ENCODE measurements around the gene PIAS2. TPM values are rescaled to one million over a fixed set of nuclear protein-coding genes. Genes with fewer than 3 reads are reported as not detected.
"Not testable (repeated sequence)": the region's sequence is repeated elsewhere in the genome, so short reads cannot be mapped to it uniquely, and the experiment has no call there.

PIAS2 gene
- total and polyA plus RNA-seq, 5 donors = 7.7 to 44.0 (median 40.6) TPM

DNA sequence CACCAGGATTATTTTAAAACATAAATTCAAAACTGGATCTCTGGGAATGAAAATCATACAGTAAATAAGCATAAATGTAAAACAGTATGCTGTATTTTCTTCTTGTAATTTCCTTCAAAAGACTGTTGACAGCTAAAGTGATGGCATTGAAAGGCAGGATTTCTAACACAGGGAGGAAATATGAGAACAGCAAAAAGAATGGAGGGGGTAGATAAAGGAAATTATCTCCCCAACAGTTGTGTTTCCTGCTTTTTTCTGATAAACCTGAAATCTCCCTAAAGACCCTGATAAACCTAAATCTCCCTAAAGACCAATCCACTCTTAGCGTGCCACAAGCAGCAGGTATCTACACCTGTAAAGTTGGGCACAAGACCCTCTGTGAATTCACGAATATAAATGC lies 50.8 kb downstream of the PIAS2 start:
- intact Hi-C loops (cut with DNase I) = no loop called here
- peaks cover 5% of the 10 kb centered on the region for H3K9me3 ChIP-seq (ENCODE audit: control insufficient read depth, low read length)
- 56% methylated on average over 2 of the region's 2 CpGs for WGBS
- ATAC-seq (no peak), DNase-seq (no peak)
- no peak overlapping the region for H3K4me3 ChIP-seq (ENCODE audit: low read length)
- H3K27ac ChIP-seq (ENCODE audit: low read length) = no peak overlapping the region
- no peaks in the 10 kb centered on the region for H3K4me1 ChIP-seq (ENCODE audit: control insufficient read depth, insufficient read depth, low read length)
- no peaks in the 10 kb centered on the region for H3K27me3 ChIP-seq (ENCODE audit: control insufficient read depth, insufficient read depth)

DNA sequence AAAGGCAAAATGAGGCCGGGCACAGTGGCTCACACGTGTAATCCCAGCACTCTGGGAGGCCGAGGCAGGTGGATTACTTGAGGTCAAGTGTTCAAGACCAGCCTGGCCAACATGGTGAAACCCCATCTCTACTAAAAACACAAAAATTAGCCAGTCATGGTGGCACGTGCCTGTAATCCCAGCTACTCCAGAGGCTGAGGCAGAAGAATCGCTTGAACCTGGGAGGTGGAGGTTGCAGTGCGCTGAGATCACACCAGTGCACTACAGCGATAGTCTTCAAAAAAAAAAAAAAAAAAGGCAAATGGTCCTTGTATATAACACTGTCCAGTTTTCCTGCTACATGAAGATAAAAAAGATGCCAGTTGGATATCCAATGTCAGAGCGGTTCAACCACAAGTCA lies 52.1 kb downstream of the PIAS2 start:
- H3K9me3 ChIP-seq (ENCODE audit: control insufficient read depth, low read length); H3K27me3 ChIP-seq (ENCODE audit: control insufficient read depth, insufficient read depth); H3K4me3 ChIP-seq (ENCODE audit: low read length); DNase-seq; H3K4me1 ChIP-seq (ENCODE audit: control insufficient read depth, insufficient read depth, low read length); H3K27ac ChIP-seq (ENCODE audit: low read length); intact Hi-C loops (cut with DNase I); ATAC-seq: not testable (repeated sequence)
- WGBS = 96% methylated on average over 8 of the region's 8 CpGs

DNA sequence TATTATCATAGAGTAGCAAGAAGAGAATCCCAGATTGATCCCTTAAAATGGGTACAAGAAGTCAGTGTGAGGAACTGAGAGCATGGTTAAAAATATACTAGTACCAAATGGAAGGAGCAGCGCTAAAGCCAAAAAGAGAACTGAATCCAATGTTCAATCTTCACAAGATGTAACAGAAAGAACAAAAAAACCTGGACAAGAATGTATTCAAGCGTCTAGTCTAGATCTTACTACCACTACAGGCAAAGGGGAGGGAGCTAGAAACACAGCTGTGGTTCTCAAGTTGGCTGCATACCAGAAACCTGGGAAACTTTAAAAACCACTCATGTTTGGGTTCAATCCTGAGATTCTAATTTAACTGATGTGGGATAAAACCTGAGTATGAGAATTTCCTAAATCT lies 57.5 kb downstream of the PIAS2 start:
- Histone ChIP-seq H3K4me3 (ENCODE audit: low read length) (no peak overlapping the region), H3K27ac (ENCODE audit: low read length) (no peak overlapping the region), H3K4me1 (ENCODE audit: control insufficient read depth, insufficient read depth, low read length) (peaks cover 1% of the 10 kb centered on the region), H3K9me3 (ENCODE audit: control insufficient read depth, low read length) (no peaks in the 10 kb centered on the region), H3K27me3 (ENCODE audit: control insufficient read depth, insufficient read depth) (no peaks in the 10 kb centered on the region)
- no peak for ATAC-seq
- 82% methylated on average over 2 of the region's 2 CpGs for WGBS
- intact Hi-C loops (cut with DNase I) = no loop called here
- DNase-seq = no peak

DNA sequence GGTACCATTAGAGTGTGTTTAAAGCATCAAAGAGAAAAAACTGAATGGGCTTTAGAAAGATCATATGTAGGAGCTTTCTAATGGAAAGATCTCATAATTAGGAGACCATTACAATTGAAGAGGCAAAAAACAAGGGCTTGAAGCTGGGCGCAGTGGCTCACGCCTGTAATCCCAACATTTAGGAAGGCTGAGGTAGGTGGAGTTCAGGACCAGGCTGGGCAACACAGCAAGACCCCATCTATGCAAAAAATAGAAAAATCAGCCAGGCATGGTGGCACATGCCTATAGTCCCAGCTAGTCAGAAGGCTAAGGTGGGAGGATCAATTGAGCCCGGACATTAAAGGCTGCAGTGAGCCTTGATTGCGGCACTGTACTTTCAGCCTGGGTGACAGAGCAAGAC lies 59.0 kb downstream of the PIAS2 start:
- Histone ChIP-seq H3K27ac (ENCODE audit: low read length) (no peak overlapping the region), H3K27me3 (ENCODE audit: control insufficient read depth, insufficient read depth) (no peaks in the 10 kb centered on the region), H3K4me3 (ENCODE audit: low read length) (no peak overlapping the region), H3K9me3 (ENCODE audit: control insufficient read depth, low read length) (no peaks in the 10 kb centered on the region), H3K4me1 (ENCODE audit: control insufficient read depth, insufficient read depth, low read length) (peaks cover 1% of the 10 kb centered on the region)
- WGBS = 98% methylated on average over 4 of the region's 4 CpGs
- intact Hi-C loops (cut with DNase I) = no loop called here
- DNase-seq (no peak), ATAC-seq (no peak)

DNA sequence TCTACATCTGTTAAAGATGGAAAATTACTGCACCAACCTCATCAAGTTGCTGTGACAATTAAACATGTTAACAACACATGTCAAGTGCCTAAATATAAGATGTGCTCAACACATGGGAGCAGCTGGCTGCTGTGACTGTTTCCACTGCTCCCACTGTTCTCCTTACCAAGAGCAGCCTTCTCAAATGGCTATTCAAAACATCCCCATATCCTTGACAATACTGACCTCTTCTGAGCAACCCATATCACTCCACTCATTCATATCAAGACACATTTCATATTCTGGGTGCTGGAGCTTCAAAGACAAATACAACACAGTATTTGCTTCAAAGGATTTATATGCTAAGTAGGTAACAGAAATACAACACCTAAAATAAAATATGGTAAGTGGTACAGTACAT lies 60.3 kb downstream of the PIAS2 start:
- ATAC-seq = no peak
- intact Hi-C loops (cut with DNase I) = no loop called here
- Histone ChIP-seq H3K27me3 (ENCODE audit: control insufficient read depth, insufficient read depth) (no peaks in the 10 kb centered on the region), H3K9me3 (ENCODE audit: control insufficient read depth, low read length) (no peaks in the 10 kb centered on the region), H3K4me3 (ENCODE audit: low read length) (no peak overlapping the region), H3K4me1 (ENCODE audit: control insufficient read depth, insufficient read depth, low read length) (peaks cover 1% of the 10 kb centered on the region), H3K27ac (ENCODE audit: low read length) (no peak overlapping the region)
- no peak for DNase-seq

DNA sequence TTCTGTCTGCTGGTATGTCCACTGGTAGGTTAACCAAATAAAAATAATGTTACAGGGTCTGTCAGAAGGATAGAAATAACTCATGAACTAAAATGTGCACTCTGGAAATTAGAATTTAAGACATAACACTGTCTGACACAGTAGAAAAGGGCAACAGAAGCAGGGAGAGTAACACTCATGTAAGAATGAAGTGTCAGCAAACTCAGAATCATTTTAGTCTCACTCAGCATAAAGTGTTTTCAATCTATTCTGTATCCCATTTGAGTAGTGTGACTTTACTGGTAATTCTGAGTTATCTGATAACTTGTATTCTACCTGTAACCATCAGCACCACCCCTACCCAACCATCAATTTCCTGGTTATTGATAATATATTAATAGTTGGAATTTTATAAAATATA lies 68.3 kb downstream of the PIAS2 start:
- H3K27me3 ChIP-seq (ENCODE audit: control insufficient read depth, insufficient read depth) = no peaks in the 10 kb centered on the region
- peaks cover 1% of the 10 kb centered on the region for H3K4me1 ChIP-seq (ENCODE audit: control insufficient read depth, insufficient read depth, low read length)
- intact Hi-C loops (cut with DNase I) = no loop called here
- no peaks in the 10 kb centered on the region for H3K9me3 ChIP-seq (ENCODE audit: control insufficient read depth, low read length)
- H3K27ac ChIP-seq (ENCODE audit: low read length) = no peak overlapping the region
- DNase-seq = no peak
- no peak overlapping the region for H3K4me3 ChIP-seq (ENCODE audit: low read length)
- no peak for ATAC-seq

DNA sequence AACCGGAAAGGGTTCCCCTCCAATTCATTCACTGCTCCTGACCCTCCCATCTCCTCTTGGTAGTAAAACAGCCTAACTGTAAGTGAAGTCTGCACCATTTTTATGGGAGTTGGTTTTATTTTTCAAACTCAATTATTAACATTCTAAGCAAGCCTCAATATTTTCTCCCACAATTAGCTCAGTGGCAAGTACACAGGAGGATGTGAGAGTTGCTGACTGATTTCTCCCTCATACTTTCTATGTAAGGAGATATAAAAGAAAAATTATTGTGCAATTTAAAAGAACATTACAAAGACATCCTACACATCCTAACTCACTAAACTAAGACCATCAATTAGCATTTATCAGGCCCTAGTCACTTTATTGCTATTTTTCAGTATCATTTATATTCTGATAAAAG lies 73.9 kb downstream of the PIAS2 start:
- DNase-seq (no peak), ATAC-seq (no peak)
- H3K9me3 ChIP-seq (ENCODE audit: control insufficient read depth, low read length) = no peaks in the 10 kb centered on the region
- no peak overlapping the region for H3K27ac ChIP-seq (ENCODE audit: low read length)
- intact Hi-C loops (cut with DNase I) = no loop called here
- no peak overlapping the region for H3K4me3 ChIP-seq (ENCODE audit: low read length)
- H3K4me1 ChIP-seq (ENCODE audit: control insufficient read depth, insufficient read depth, low read length) = peaks cover 1% of the 10 kb centered on the region
- WGBS = 95% methylated on average over 1 of the region's 1 CpG
- H3K27me3 ChIP-seq (ENCODE audit: control insufficient read depth, insufficient read depth) = no peaks in the 10 kb centered on the region

DNA sequence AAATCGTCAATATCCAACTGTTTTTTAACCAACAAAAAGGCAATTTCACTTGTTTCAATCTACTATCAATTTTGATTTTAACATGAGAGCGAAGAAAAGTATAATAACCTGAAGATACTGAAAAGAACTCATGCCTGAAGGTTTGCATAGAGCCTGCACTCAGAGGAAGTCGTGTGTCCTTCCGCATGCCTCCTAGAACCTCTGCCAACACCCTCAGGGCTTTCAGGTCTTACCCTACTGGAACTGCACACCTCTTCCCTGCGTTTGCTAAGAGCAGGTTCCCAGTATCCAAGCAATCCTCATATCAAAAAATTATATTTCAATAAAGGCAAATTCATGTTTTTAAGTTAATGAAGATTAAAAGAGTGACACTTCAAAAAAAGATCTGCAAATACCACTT lies 74.7 kb downstream of the PIAS2 start:
- Histone ChIP-seq H3K27ac (ENCODE audit: low read length) (no peak overlapping the region), H3K4me1 (ENCODE audit: control insufficient read depth, insufficient read depth, low read length) (peaks cover 1% of the 10 kb centered on the region), H3K9me3 (ENCODE audit: control insufficient read depth, low read length) (no peaks in the 10 kb centered on the region), H3K27me3 (ENCODE audit: control insufficient read depth, insufficient read depth) (no peaks in the 10 kb centered on the region), H3K4me3 (ENCODE audit: low read length) (no peak overlapping the region)
- no peak for ATAC-seq
- intact Hi-C loops (cut with DNase I) = no loop called here
- DNase-seq = no peak
- WGBS = 95% methylated on average over 5 of the region's 5 CpGs

DNA sequence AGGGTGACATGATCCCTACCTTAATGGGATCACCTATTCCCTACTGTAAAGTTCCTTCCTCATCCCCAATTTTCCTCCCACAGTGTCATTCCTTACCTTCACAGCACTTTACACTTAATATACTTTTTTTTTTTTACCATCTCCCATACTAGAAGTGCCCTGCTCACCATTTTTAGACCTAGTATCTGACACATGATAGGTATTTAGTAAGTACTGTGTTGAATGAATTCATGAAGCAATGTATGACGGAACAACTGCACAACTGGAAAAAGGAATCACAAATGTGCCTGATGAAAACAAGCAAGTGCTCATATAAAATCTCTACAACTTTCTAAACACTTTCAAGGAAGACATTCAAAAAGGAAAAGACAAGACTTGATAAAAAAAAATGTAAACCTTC lies 83.4 kb downstream of the PIAS2 start:
- intact Hi-C loops (cut with DNase I) = no loop called here
- DNase-seq = no peak
- 99% methylated on average over 1 of the region's 1 CpG for WGBS
- no peaks in the 10 kb centered on the region for H3K4me1 ChIP-seq (ENCODE audit: control insufficient read depth, insufficient read depth, low read length)
- no peak overlapping the region for H3K4me3 ChIP-seq (ENCODE audit: low read length)
- no peaks in the 10 kb centered on the region for H3K9me3 ChIP-seq (ENCODE audit: control insufficient read depth, low read length)
- ATAC-seq = no peak
- no peak overlapping the region for H3K27ac ChIP-seq (ENCODE audit: low read length)
- no peaks in the 10 kb centered on the region for H3K27me3 ChIP-seq (ENCODE audit: control insufficient read depth, insufficient read depth)

DNA sequence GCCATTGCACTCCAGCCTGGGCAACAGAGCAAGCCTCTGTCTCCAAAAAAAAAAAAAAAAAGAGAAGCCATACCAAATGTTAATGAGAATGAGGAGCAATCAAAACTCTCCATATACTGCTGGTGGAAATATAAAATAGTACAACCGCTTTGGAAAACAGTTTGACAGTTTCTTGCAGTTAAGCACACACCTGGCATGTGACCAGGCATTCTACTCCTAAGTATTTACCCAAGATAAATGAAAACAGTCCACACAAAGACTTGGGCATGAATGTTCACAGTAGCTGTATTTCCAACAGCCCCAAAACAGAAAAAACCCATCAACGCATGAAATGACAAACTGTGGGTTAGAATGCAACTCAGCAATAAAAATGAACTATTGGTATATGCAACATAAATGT lies 84.5 kb downstream of the PIAS2 start:
- ATAC-seq = no peak
- no peak overlapping the region for H3K4me3 ChIP-seq (ENCODE audit: low read length)
- WGBS = 95% methylated on average over 2 of the region's 2 CpGs
- H3K4me1 ChIP-seq (ENCODE audit: control insufficient read depth, insufficient read depth, low read length) = no peaks in the 10 kb centered on the region
- H3K27me3 ChIP-seq (ENCODE audit: control insufficient read depth, insufficient read depth) = no peaks in the 10 kb centered on the region
- no peak for DNase-seq
- no peak overlapping the region for H3K27ac ChIP-seq (ENCODE audit: low read length)
- no peaks in the 10 kb centered on the region for H3K9me3 ChIP-seq (ENCODE audit: control insufficient read depth, low read length)
- intact Hi-C loops (cut with DNase I) = no loop called here

DNA sequence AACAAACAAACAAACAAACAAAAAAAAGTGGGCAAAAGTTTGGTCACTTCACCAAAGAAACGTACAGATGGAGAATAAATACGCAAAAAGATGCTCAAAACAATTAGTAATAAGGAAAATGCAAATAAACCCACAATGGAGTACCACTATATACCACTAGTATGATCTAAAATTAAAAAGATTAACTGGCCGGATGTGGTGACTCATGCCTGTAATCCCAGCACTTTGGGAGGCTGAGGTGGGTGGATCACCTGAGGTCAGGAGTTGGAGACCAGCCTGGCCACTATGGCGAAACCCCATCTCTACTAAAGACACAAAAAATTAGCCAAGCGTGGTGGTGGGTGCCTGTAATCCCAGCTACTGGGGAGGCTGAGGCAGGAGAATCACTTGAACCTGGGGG lies 84.9 kb downstream of the PIAS2 start:
- H3K27me3 ChIP-seq (ENCODE audit: control insufficient read depth, insufficient read depth); H3K4me3 ChIP-seq (ENCODE audit: low read length); H3K27ac ChIP-seq (ENCODE audit: low read length); H3K9me3 ChIP-seq (ENCODE audit: control insufficient read depth, low read length); DNase-seq; H3K4me1 ChIP-seq (ENCODE audit: control insufficient read depth, insufficient read depth, low read length); ATAC-seq; intact Hi-C loops (cut with DNase I): not testable (repeated sequence)
- 98% methylated on average over 5 of the region's 5 CpGs for WGBS

DNA sequence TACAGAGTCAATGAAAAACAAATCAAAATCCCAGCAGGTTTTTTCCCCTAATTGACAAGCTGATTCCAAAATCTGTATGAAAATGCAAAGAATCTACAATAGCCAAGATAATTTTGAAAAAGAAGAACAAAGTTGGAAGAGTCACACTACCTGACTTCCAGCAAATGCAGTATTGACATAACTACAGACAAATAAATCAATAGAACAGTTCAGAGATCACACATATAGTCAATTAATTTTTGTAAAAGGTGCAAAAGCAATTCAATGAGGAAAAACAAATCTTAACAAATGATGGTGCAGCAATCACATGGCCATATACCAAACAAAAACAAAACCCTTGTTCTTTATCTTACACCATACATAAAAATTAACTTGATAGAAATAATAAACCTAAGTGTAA lies 85.9 kb downstream of the PIAS2 start:
- DNase-seq (no peak), ATAC-seq (no peak)
- Histone ChIP-seq H3K4me1 (ENCODE audit: control insufficient read depth, insufficient read depth, low read length) (no peaks in the 10 kb centered on the region), H3K9me3 (ENCODE audit: control insufficient read depth, low read length) (no peaks in the 10 kb centered on the region), H3K27me3 (ENCODE audit: control insufficient read depth, insufficient read depth) (no peaks in the 10 kb centered on the region), H3K27ac (ENCODE audit: low read length) (no peak overlapping the region), H3K4me3 (ENCODE audit: low read length) (no peak overlapping the region)
- intact Hi-C loops (cut with DNase I) = no loop called here
